Ascending aorta (tissue), 2 donors: Measurements from ENCODE around the gene CRTAP. TPM values are rescaled to one million over a fixed set of nuclear protein-coding genes. Genes with fewer than 3 reads are reported as not detected.
A peak's percentile ranks its signal among the peaks of the same experiment; 100 is the strongest.
"Not testable (repeated sequence)": the region's sequence is repeated elsewhere in the genome, so short reads cannot be mapped to it uniquely, and the experiment has no call there.

Source experiments
- DNase-seq, 2 donors: peaks; one replicate each; pipeline ENCODE4 v3.0.0-alpha.2; 2019; ENCODE audit warnings: low spot score in 2 of 2
- H3K27ac ChIP-seq, 2 donors: fragments of 200-600 bp; sonication (generic); one replicate each; pipeline ENCODE4 v1.5.1; 2016 to 2017; ENCODE audit warnings: mild to moderate bottlenecking in 1 of 2
- H3K27me3 ChIP-seq: fragments of 200-600 bp; sonication (generic); one replicate; pipeline ENCODE4 v1.5.1; 2017
- H3K36me3 ChIP-seq, 2 donors: fragments of 200-600 bp; sonication (generic); one replicate each; pipeline ENCODE4 v1.5.1; 2016
- H3K4me1 ChIP-seq, 2 donors: fragments of 200-600 bp; sonication (generic); one replicate each; pipeline ENCODE4 v1.5.1; 2016 to 2017; ENCODE audit warnings: mild to moderate bottlenecking in 1 of 2
- H3K4me3 ChIP-seq, 2 donors: fragments of 200-600 bp; sonication (generic); one replicate each; pipeline ENCODE4 v1.5.1; 2016 to 2017; ENCODE audit warnings: mild to moderate bottlenecking in 1 of 2
- H3K9me3 ChIP-seq, 2 donors: fragments of 200-600 bp; sonication (generic); one replicate each; pipeline ENCODE4 v1.5.1; 2016
- CTCF ChIP-seq, 3 experiments: fragments of 200-600 bp in 2 of 3; fragments of 450-650 bp in 1 of 3; sonication (generic) in 2 of 3; IDR thresholded peaks; one replicate each; pipeline ENCODE4 v1.5.1; 2016 to 2019; ENCODE audit warnings: antibody characterized with exemption in 3 of 3, mild to moderate bottlenecking in 1 of 3, moderate library complexity in 1 of 3
- intact Hi-C: fragments of 100-400 bp; cut with DNase I; formaldehyde crosslinking; loops from one replicate; pipeline ENCODE4 v1.15.1; 2023
- total RNA-seq: library from RNA; depleted of rRNA; stranded (reverse); fragments of >200 nt; gene quantifications from one replicate; pipeline ENCODE4 v1.1.0, GENCODE V29; 2016

Gene CRTAP
- total RNA-seq, 1 donor from 2014 or later = 300 TPM

GRCh38 chr3:33074217-33075067, 39.4 kb upstream of the CRTAP start:
- Histone ChIP-seq H3K4me3 (no peak overlapping the region), H3K9me3 (no peaks in the 10 kb centered on the region), H3K27me3 (no peaks in the 10 kb centered on the region), H3K27ac (no peak overlapping the region), H3K4me1 (no peaks in the 10 kb centered on the region), H3K36me3 (peaks cover 0 to 16% of the 10 kb centered on the region in 2 donors)
- TF ChIP-seq CTCF (IDR thresholded peaks at IDR 0.05) = peak; percentile 53 to 85 (median 69)
- no peak for DNase-seq
- intact Hi-C loops = no loop called here

GRCh38 chr3:33075995-33076394, 37.8 kb upstream of the CRTAP start:
- no peaks in the 10 kb centered on the region for H3K9me3 ChIP-seq
- no peak for DNase-seq
- H3K4me3 ChIP-seq = no peak overlapping the region
- peak overlapping the region in 1 of 2 donors; percentile 22 for H3K27ac ChIP-seq
- H3K36me3 ChIP-seq = peaks cover 0 to 8% of the 10 kb centered on the region in 2 donors
- H3K27me3 ChIP-seq = no peaks in the 10 kb centered on the region
- H3K4me1 ChIP-seq = no peaks in the 10 kb centered on the region
- intact Hi-C loops = no loop called here
- TF ChIP-seq CTCF (IDR thresholded peaks at IDR 0.05) = no peak

- no peaks in the 10 kb centered on the region for H3K27me3 ChIP-seq
- H3K36me3 ChIP-seq = no peaks in the 10 kb centered on the region
- TF ChIP-seq CTCF (IDR thresholded peaks at IDR 0.05) = no peak
- no peaks in the 10 kb centered on the region for H3K4me1 ChIP-seq
- intact Hi-C loops = no loop called here
- no peak overlapping the region for H3K27ac ChIP-seq
- H3K4me3 ChIP-seq = no peak overlapping the region
- H3K9me3 ChIP-seq = no peaks in the 10 kb centered on the region
- no peak for DNase-seq
Measured at GRCh38 chr3:33076952-33077351, 36.9 kb upstream of the CRTAP start.

- no peak for DNase-seq
- H3K4me3 ChIP-seq = no peak overlapping the region
- TF ChIP-seq CTCF (IDR thresholded peaks at IDR 0.05) = no peak
- no peaks in the 10 kb centered on the region for H3K27me3 ChIP-seq
- H3K4me1 ChIP-seq = no peaks in the 10 kb centered on the region
- H3K27ac ChIP-seq = no peak overlapping the region
- no peaks in the 10 kb centered on the region for H3K9me3 ChIP-seq
- H3K36me3 ChIP-seq = no peaks in the 10 kb centered on the region
- intact Hi-C loops = no loop called here
Measured at GRCh38 chr3:33077976-33078375, 35.8 kb upstream of the CRTAP start.

- H3K27ac ChIP-seq, H3K9me3 ChIP-seq, H3K4me1 ChIP-seq, H3K4me3 ChIP-seq, intact Hi-C loops, H3K27me3 ChIP-seq, H3K36me3 ChIP-seq, DNase-seq: not testable (repeated sequence)
Measured at GRCh38 chr3:33079813-33080212, 34.0 kb upstream of the CRTAP start.

GRCh38 chr3:33081812-33082211, 32.0 kb upstream of the CRTAP start:
- DNase-seq = no peak
- Histone ChIP-seq H3K4me3 (no peak overlapping the region), H3K9me3 (no peaks in the 10 kb centered on the region), H3K36me3 (no peaks in the 10 kb centered on the region), H3K4me1 (no peaks in the 10 kb centered on the region), H3K27ac (no peak overlapping the region), H3K27me3 (no peaks in the 10 kb centered on the region)
- no peak for TF ChIP-seq CTCF (IDR thresholded peaks at IDR 0.05)
- intact Hi-C loops = no loop called here
